K562 (cell line): ENCODE results near the gene ATP6V0E2. TPM values are rescaled to one million over a fixed set of nuclear protein-coding genes. Genes with fewer than 3 reads are reported as not detected.
A peak's percentile ranks its signal among the peaks of the same experiment; 100 is the strongest.

ENCODE experiments used
- ATAC-seq: fragments of 200-7000 bp; cut with Tn5 transposase; 3 replicates; pipeline ENCODE4 v1.9.1; 2020; ENCODE audit warnings: moderate library complexity
- BruUV-seq: library from RNA; stranded (reverse); fragments of 400-500 nt; replicated peaks from 2 replicates; lab custom pipeline; 2021; lab: Mats Ljungman, UMichigan
- CTCF ChIA-PET: fragments of 300-600 bp; formaldehyde crosslinking; extraction: SDS; loops from one replicate; lab custom pipeline; 2021; ENCODE audit warnings: low intra/inter-chr PET ratio; lab: Yijun Ruan, JAX
- POLR2A ChIA-PET: fragments of 300-600, 350-650 bp; sonication (Branson Sonifier 250); formaldehyde crosslinking; extraction: SDS; loops from one replicate; lab custom pipeline; 2021; ENCODE audit warnings: antibody characterized with exemption, inconsistent platforms; lab: Yijun Ruan, JAX
- DNase-seq, 4 experiments: peaks; one replicate each; pipeline versions ENCODE4 v3.0.0 to v3.0.0-alpha.2; 2011 to 2018; ENCODE audit warnings: low spot score in 3 of 4, mixed read lengths in 3 of 4; ENCODE audit errors: extremely low read depth in 1 of 4
- FAIRE-seq: peaks from 2 replicates; lab custom pipeline; 2011; peaks lifted over from hg19 to GRCh38; lab: Jason Lieb, UNC
- H2AFZ ChIP-seq: 2 replicates; pipeline ENCODE4 v1.6.0; 2011; ENCODE audit warnings: low read depth, low read length, control low read depth, inconsistent platforms
- H3K27ac ChIP-seq: fragments of 200-600 bp; 3 replicates; pipeline ENCODE4 v1.8.0; 2011; ENCODE audit warnings: low read depth, mild to moderate bottlenecking, control low read depth, inconsistent platforms, low read length, moderate library complexity, mixed read lengths; ENCODE audit errors: extremely low read depth
- H3K27me3 ChIP-seq, 2 experiments: fragments of 300-600 bp in 1 of 2; 2 replicates in 1 of 2; 3 replicates in 1 of 2; pipeline versions ENCODE4 v1.6.0 to v1.8.0; 2011; ENCODE audit warnings: inconsistent platforms in 2 of 2, low read length in 2 of 2, mild to moderate bottlenecking in 1 of 2, mixed read lengths in 1 of 2, moderate library complexity in 1 of 2; ENCODE audit not compliant: control insufficient read depth in 2 of 2, insufficient read depth in 2 of 2
- H3K36me3 ChIP-seq: fragments of 300-600 bp; 3 replicates; pipeline ENCODE4 v1.8.0; 2011; ENCODE audit warnings: mild to moderate bottlenecking, low read length, inconsistent platforms; ENCODE audit not compliant: control insufficient read depth, insufficient read depth
- H3K4me1 ChIP-seq, 2 experiments: fragments of 200-600 bp in 1 of 2; replicated peaks in 1 of 2; 2 replicates in 1 of 2; 3 replicates in 1 of 2; pipeline versions ENCODE4 v1.5.1 to v1.8.0; 2011; ENCODE audit warnings: inconsistent platforms in 2 of 2, low read length in 2 of 2, mild to moderate bottlenecking in 1 of 2, mixed read lengths in 1 of 2, moderate library complexity in 1 of 2; ENCODE audit not compliant: control insufficient read depth in 2 of 2, insufficient read depth in 2 of 2
- H3K4me2 ChIP-seq: 2 replicates; pipeline ENCODE4 v1.6.1; 2011; ENCODE audit warnings: low read length, control low read depth, inconsistent platforms, mixed read lengths; ENCODE audit not compliant: insufficient read depth
- H3K4me3 ChIP-seq: fragments of 200-600 bp; sonication (generic), shearing (Covaris generic); 2 replicates; pipeline ENCODE4 v1.5.1; 2016; ENCODE audit warnings: control low read depth, inconsistent platforms
- H3K79me2 ChIP-seq: fragments of 200-600 bp; 3 replicates; pipeline ENCODE4 v1.8.0; 2011; ENCODE audit warnings: low read length, inconsistent platforms; ENCODE audit not compliant: control insufficient read depth, insufficient read depth
- H3K9ac ChIP-seq, 2 experiments: 2 replicates each; pipeline versions ENCODE4 v1.6.0 to v1.6.1; 2011; ENCODE audit warnings: low read depth in 2 of 2, low read length in 2 of 2, control low read depth in 1 of 2, inconsistent platforms in 1 of 2, mild to moderate bottlenecking in 1 of 2, mixed read lengths in 1 of 2; ENCODE audit not compliant: insufficient read depth in 1 of 2
- H3K9me1 ChIP-seq: one replicate; pipeline ENCODE4 v1.6.0; 2011; ENCODE audit warnings: inconsistent platforms, mild to moderate bottlenecking, low read length, moderate library complexity; ENCODE audit not compliant: control insufficient read depth, insufficient read depth
- H3K9me3 ChIP-seq: replicated peaks from 2 replicates; pipeline ENCODE4 v1.5.1; 2011; ENCODE audit warnings: low read depth, low read length, inconsistent platforms; ENCODE audit not compliant: control insufficient read depth, insufficient read depth
- H4K20me1 ChIP-seq: replicated peaks from 2 replicates; pipeline ENCODE4 v1.6.1; 2011; ENCODE audit warnings: low read length, inconsistent platforms, mixed read lengths; ENCODE audit not compliant: control insufficient read depth, insufficient read depth
- EGR1 ChIP-seq: fragments of 450-650 bp; conservative IDR thresholded peaks from 2 replicates; pipeline ENCODE4 v1.6.1; 2017; ENCODE audit warnings: mild to moderate bottlenecking
- NFRKB ChIP-seq: fragments of 450-650 bp; IDR thresholded peaks from 2 replicates; pipeline ENCODE4 v1.6.1; 2016; ENCODE audit warnings: low read depth
- WGBS: fragments of 100-300 bp; shearing (Covaris generic); methylation state at CpG from one replicate; pipeline ENCODE4 v1.1.6; 2016; ENCODE audit warnings: low coverage, mixed read lengths; ENCODE audit not compliant: insufficient coverage; ENCODE audit errors: missing lambda C conversion rate; 5-methylcytosine and 5-hydroxymethylcytosine counted together
- in situ Hi-C: fragments of 300-500 bp; cut with MboI; formaldehyde crosslinking; loops from 4 replicates; pipeline ENCODE4 v1.15.0; 2018; ENCODE audit warnings: inconsistent platforms, mixed read lengths
- intact Hi-C: fragments of 100-400 bp; cut with micrococcal nuclease; formaldehyde crosslinking; loops from 2 replicates; pipeline ENCODE4 v1.14.2; 2022
- polyA plus RNA-seq, 8 experiments: library from polyadenylated mRNA; depleted of rRNA in 4 of 8; stranded (reverse) in 5 of 8; unstranded in 3 of 8; fragments of >200 nt; fragmentation: Nextera tagmentation in 2 of 8; fragmentation: Illumina TruSeq in 1 of 8; extraction: Ambion mirVana in 2 of 8; extraction: Trizol in 1 of 8; gene quantifications; 2 replicates each; pipeline versions ENCODE4 v1.2.1 to v1.2.3, GENCODE V29; 2011 to 2014; ENCODE audit warnings: inconsistent platforms in 1 of 8, missing spikeins in 1 of 8
- total RNA-seq, 7 experiments: library from RNA; depleted of rRNA in 6 of 7; stranded (reverse); fragments of >200 nt in 6 of 7; fragmentation: Illumina TruSeq in 2 of 7; extraction: Trizol in 2 of 7; gene quantifications; 2 replicates each; pipeline versions ENCODE4 v1.2.1 to v1.2.3, GENCODE V29; 2011 to 2021; ENCODE audit warnings: low replicate concordance in 1 of 7
- TF ChIP-seq, protein P1 (sequence below): IDR thresholded peaks from 2 replicates; pipeline ENCODE4 v1.6.1; 2016; ENCODE audit warnings: missing genetic modification characterization, missing compliant biosample characterization

Gene ATP6V0E2
- total and polyA plus RNA-seq, 9 of the 15 experiments (the other 6 are each of a cell fraction or from before 2014, with no cell fraction given), result 0.55 to 18.5 (median 10.9) TPM

DNA sequence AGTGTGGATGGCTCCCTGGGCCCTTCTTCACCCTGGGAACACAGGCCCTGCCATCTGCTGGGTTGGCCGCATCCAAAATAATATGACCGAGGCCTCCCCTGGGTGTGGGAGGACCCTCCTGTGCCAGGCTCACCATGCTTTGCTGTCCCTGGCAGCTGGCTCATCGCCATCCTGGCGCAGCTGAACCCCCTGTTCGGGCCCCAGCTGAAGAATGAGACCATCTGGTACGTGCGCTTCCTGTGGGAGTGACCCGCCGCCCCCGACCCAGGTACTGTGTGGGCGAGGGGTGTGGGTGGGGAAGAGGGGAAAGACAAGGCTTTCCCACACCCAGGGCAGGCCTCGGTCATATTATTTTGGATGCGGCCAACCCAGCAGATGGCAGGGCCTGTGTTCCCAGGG lies 4.8 kb downstream of the ATP6V0E2 start:
- POLR2A ChIA-PET, result no interaction called here

DNA sequence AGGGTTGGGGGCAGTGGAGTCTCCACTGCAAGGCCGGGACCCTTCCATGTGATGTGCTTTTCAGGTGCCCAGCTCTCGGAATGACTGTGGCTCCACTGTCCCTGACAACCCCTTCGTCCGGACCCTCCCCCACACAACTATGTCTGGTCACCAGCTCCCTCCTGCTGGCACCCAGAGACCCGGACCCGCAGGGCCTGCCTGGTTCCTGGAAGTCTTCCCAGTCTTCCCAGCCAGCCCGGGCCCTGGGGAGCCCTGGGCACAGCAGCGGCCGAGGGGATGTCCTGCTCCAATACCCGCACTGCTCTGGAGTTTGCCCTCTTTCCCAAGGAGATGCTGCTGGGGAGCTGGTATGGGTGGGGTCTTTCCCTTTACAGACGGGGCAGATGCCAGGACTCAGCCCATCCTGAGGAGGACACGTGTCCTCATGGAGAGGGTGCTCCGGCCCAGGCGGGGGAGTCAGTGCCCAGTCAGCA lies 5.5 kb downstream of the ATP6V0E2 start:
- POLR2A ChIA-PET, result no interaction called here
- Histone ChIP-seq H4K20me1 (peaks cover 9% of the 10 kb centered on the region; the same call in 1 of the 2 replicates), H3K9me1 (no peaks in the 10 kb centered on the region), H3K4me3 (no peak overlapping the region), H3K9me3 (no peaks in the 10 kb centered on the region), H3K4me2 (no peak overlapping the region), H2AFZ (no peak overlapping the region), H3K27me3 (peaks cover 0 to 24% of the 10 kb centered on the region in 2 experiments; a peak in 2 of 5 replicates), H3K36me3 (no peaks in the 10 kb centered on the region), H3K27ac (no peak overlapping the region), H3K79me2 (no peaks in the 10 kb centered on the region), H3K9ac (no peak overlapping the region; a peak in 1 of 4 replicates), H3K4me1 (peaks cover 13 to 26% of the 10 kb centered on the region in 2 experiments)
- CTCF ChIA-PET, result no interaction called here
- no peak for TF ChIP-seq NFRKB
- intact Hi-C loops (no loop called here), in situ Hi-C loops (no loop called here)
- ATAC-seq (no peak), DNase-seq (no peak), FAIRE-seq (no peak)
- BruUV-seq, result no TSS peak
- WGBS, result 23% methylated on average over 14 of the region's 14 CpGs

More for the DNA sequence above, 4.8 kb downstream of the ATP6V0E2 start:
- 0 out of 2 replicates have a peak, but pooled peaks have one; percentile 26 for TF ChIP-seq EGR1
- TF ChIP-seq, protein P1, sequence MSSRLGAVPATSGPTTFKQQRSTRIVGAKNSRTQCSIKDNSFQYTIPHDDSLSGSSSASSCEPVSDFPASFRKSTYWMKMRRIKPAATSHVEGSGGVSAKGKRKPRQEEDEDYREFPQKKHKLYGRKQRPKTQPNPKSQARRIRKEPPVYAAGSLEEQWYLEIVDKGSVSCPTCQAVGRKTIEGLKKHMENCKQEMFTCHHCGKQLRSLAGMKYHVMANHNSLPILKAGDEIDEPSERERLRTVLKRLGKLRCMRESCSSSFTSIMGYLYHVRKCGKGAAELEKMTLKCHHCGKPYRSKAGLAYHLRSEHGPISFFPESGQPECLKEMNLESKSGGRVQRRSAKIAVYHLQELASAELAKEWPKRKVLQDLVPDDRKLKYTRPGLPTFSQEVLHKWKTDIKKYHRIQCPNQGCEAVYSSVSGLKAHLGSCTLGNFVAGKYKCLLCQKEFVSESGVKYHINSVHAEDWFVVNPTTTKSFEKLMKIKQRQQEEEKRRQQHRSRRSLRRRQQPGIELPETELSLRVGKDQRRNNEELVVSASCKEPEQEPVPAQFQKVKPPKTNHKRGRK, result no peak
- H3K4me2 ChIP-seq, result no peak overlapping the region
- BruUV-seq, result no TSS peak
- H3K4me3 ChIP-seq, result no peak overlapping the region
- H3K27ac ChIP-seq, result no peak overlapping the region
- H3K9ac ChIP-seq, result no peak overlapping the region
- intact Hi-C loops (no loop called here), in situ Hi-C loops (no loop called here)
- no peaks in the 10 kb centered on the region for H3K9me3 ChIP-seq
- H3K4me1 ChIP-seq, result peaks cover 7 to 28% of the 10 kb centered on the region in 2 experiments; a peak in 4 of 5 replicates
- peaks cover 2% of the 10 kb centered on the region; the same call in 1 of the 2 replicates for H4K20me1 ChIP-seq
- no peaks in the 10 kb centered on the region for H3K79me2 ChIP-seq
- WGBS, result 45% methylated on average over 10 of the region's 13 CpGs
- no peak overlapping the region for H2AFZ ChIP-seq
- no peaks in the 10 kb centered on the region for H3K36me3 ChIP-seq
- CTCF ChIA-PET, result no interaction called here
- DNase-seq (no peak), ATAC-seq (no peak), FAIRE-seq (no peak)
- no peaks in the 10 kb centered on the region for H3K9me1 ChIP-seq
- peaks cover 0 to 24% of the 10 kb centered on the region in 2 experiments; a peak in 2 of 5 replicates for H3K27me3 ChIP-seq
